Caco-2 (cell line): ENCODE measurements around the gene STRADA. TPM values are rescaled to one million over a fixed set of nuclear protein-coding genes. Genes with fewer than 3 reads are reported as not detected.

Experiments
- BruUV-seq: library from RNA; stranded (reverse); fragments of 400-500 nt; replicated peaks from 2 replicates; lab custom pipeline; 2021; lab: Mats Ljungman, UMichigan
- CTCF ChIA-PET: fragments of 300-600 bp; sonication (Branson Sonifier 250); formaldehyde crosslinking; loops from one replicate; lab custom pipeline; 2022; ENCODE audit warnings: antibody characterized with exemption; lab: Charles Lee
- POLR2A ChIA-PET: fragments of 300-600 bp; sonication (Branson Sonifier 250); formaldehyde crosslinking; loops from one replicate; lab custom pipeline; 2022; ENCODE audit warnings: antibody characterized with exemption; lab: Charles Lee
- DNase-seq, 2 experiments: peaks; one replicate each; pipeline versions ENCODE4 v3.0.0 to v3.0.0-alpha.2; 2020 to 2022
- H3K27me3 ChIP-seq: replicated peaks from 2 replicates; pipeline ENCODE4 v1.6.0; 2011; ENCODE audit warnings: low read length; ENCODE audit not compliant: control insufficient read depth, insufficient read depth
- H3K36me3 ChIP-seq: 2 replicates; pipeline ENCODE4 v1.5.1; 2011; ENCODE audit warnings: low read length; ENCODE audit not compliant: control insufficient read depth, insufficient read depth
- H3K4me1 ChIP-seq: fragments of 250-450 bp; sonication (Bioruptor Pico); 2 replicates; pipeline ENCODE4 v1.5.1; 2020; ENCODE audit warnings: mild to moderate bottlenecking
- H3K4me3 ChIP-seq: 2 replicates; pipeline ENCODE4 v1.5.1; 2011; ENCODE audit warnings: low read depth, mild to moderate bottlenecking, control low read depth, low read length
- H3K9me3 ChIP-seq: fragments of 250-450 bp; sonication (Bioruptor Pico); 2 replicates; pipeline ENCODE4 v1.5.1; 2020; ENCODE audit warnings: mild to moderate bottlenecking, moderate library complexity
- H3K27ac Mint-ChIP-seq: one replicate; pipeline ENCODE4 v1.8.0; 2022; ENCODE audit warnings: mixed read lengths; ENCODE audit not compliant: unreplicated experiment
- H3K27me3 Mint-ChIP-seq: one replicate; pipeline ENCODE4 v1.8.0; 2022; ENCODE audit warnings: mixed read lengths; ENCODE audit not compliant: insufficient read depth, unreplicated experiment
- H3K36me3 Mint-ChIP-seq: one replicate; pipeline ENCODE4 v1.8.0; 2022; ENCODE audit warnings: mild to moderate bottlenecking, mixed read lengths; ENCODE audit not compliant: insufficient read depth, unreplicated experiment
- H3K4me1 Mint-ChIP-seq: one replicate; pipeline ENCODE4 v1.8.0; 2022; ENCODE audit warnings: low read depth, mixed read lengths; ENCODE audit not compliant: unreplicated experiment
- H3K4me3 Mint-ChIP-seq: one replicate; pipeline ENCODE4 v1.8.0; 2022; ENCODE audit warnings: mild to moderate bottlenecking, moderate library complexity, mixed read lengths; ENCODE audit not compliant: unreplicated experiment
- H3K9me3 Mint-ChIP-seq: one replicate; pipeline ENCODE4 v1.8.0; 2022; ENCODE audit warnings: mixed read lengths; ENCODE audit not compliant: unreplicated experiment
- intact Hi-C: fragments of 100-400 bp; cut with micrococcal nuclease; formaldehyde crosslinking; loops from one replicate; pipeline ENCODE4 v1.10.0; 2022; ENCODE audit not compliant: unreplicated experiment
- total RNA-seq: library from RNA; stranded (reverse); gene quantifications from 2 replicates; pipeline ENCODE4 v1.2.3, GENCODE V29; 2022
- TF ChIP-seq, protein P1 (sequence below), 2 experiments: fragments of 200-600 bp in 1 of 2; IDR thresholded peaks; 1 replicate in 1 of 2; 2 replicates in 1 of 2; pipeline versions ENCODE4 v1.5.1 to v1.8.0; 2011 to 2022; ENCODE audit warnings: antibody characterized with exemption in 1 of 2, control low read depth in 1 of 2, inconsistent platforms in 1 of 2, low read depth in 1 of 2, low read length in 1 of 2, mild to moderate bottlenecking in 1 of 2, moderate library complexity in 1 of 2; ENCODE audit not compliant: insufficient read depth in 1 of 2, severe bottlenecking in 1 of 2, unreplicated experiment in 1 of 2

Gene STRADA
- total RNA-seq, 1 experiment from 2014 or later = 23.4 TPM

DNA sequence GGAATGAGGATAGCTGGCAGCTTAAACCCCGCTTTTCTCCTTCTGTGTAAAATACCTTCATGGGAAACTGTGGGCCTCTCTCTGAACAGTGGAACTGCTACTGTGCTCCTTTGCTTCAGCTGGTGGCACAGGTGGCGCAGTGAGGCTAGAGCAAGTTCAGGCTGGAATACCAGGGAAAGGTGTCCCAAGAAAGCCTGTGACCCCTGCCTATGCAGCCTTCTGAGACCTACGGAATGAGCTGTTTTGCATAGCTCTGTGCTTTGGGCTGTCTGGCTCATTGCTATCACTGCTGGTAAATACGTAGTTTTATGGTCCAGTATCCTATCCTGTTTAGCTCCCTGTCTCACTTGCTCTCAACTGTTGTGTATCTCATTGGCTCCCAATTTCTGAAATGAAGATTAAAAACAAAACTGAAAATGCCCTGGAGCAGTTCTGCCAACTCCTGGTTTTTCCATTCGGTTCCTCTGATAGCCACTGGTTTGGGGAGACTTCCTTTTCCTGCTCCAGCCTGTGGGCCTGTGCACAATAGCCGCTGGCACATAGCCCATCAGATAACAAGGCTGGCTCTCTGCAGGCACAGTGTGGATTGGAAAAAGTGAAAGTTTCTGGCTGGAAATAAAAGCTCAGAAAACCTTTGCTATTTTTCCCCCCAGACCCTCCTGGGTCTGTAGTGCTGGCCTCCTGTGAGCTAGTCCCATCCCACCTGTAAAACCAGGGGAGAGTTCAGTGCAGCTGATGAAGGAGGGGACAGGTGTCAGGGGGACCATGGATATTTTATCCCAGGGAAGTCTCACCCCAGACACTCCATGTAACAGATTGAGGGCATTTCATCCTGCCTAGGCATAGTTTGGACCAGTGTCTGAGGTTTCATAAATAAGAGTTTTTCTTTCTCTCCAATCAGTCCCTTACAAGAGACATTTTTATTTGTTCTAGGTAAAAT lies 65.7 kb downstream of the STRADA start:
- H3K9me3 ChIP-seq = no peaks in the 10 kb centered on the region
- no peaks in the 10 kb centered on the region for H3K9me3 Mint-ChIP-seq
- H3K4me3 Mint-ChIP-seq = no peak overlapping the region
- no peaks in the 10 kb centered on the region for H3K27me3 ChIP-seq
- H3K36me3 Mint-ChIP-seq = no peaks in the 10 kb centered on the region
- peaks cover 7% of the 10 kb centered on the region for H3K4me1 Mint-ChIP-seq
- DNase-seq = no peak
- no peaks in the 10 kb centered on the region for H3K27me3 Mint-ChIP-seq
- no peak overlapping the region for H3K4me3 ChIP-seq
- 0 out of 2 replicates have a peak, but pooled peaks cover 4% of the 10 kb centered on the region for H3K4me1 ChIP-seq
- POLR2A ChIA-PET = no interaction called here
- no peak overlapping the region for H3K27ac Mint-ChIP-seq
- no TSS peak for BruUV-seq
- TF ChIP-seq, protein P1, sequence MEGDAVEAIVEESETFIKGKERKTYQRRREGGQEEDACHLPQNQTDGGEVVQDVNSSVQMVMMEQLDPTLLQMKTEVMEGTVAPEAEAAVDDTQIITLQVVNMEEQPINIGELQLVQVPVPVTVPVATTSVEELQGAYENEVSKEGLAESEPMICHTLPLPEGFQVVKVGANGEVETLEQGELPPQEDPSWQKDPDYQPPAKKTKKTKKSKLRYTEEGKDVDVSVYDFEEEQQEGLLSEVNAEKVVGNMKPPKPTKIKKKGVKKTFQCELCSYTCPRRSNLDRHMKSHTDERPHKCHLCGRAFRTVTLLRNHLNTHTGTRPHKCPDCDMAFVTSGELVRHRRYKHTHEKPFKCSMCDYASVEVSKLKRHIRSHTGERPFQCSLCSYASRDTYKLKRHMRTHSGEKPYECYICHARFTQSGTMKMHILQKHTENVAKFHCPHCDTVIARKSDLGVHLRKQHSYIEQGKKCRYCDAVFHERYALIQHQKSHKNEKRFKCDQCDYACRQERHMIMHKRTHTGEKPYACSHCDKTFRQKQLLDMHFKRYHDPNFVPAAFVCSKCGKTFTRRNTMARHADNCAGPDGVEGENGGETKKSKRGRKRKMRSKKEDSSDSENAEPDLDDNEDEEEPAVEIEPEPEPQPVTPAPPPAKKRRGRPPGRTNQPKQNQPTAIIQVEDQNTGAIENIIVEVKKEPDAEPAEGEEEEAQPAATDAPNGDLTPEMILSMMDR (IDR thresholded peaks at IDR 0.05; ENCODE audit: insufficient read depth in 1 of 2, low read depth in 1 of 2, low read length in 1 of 2, severe bottlenecking in 1 of 2, unreplicated experiment in 1 of 2) = no peak
- H3K36me3 ChIP-seq = no peaks in the 10 kb centered on the region
- CTCF ChIA-PET = interaction anchor here (0.9 to 1.5 kb wide), 2 partner anchors 20 to 269 kb away, joined by 3 read pairs; no protein-coding TSS in a partner anchor
- intact Hi-C loops = no loop called here

DNA sequence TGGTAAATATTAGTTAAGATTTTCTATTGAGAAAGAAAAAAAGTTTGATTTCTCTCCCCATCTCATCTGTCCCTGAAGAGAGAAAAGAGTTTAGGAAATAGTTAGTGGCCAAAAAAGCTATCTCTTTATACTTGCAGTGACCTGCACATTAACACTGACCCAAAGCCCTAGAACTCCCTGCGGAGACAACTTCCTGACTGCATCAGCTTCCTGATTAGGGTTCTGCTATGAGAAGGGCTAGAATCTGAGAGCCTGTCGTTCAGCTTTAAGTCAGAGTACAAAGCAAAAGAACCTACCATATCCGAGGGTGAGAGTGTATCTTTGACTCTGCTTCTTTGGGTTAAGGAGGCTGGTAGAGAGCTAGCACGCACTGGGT lies 66.4 kb downstream of the STRADA start:
- no peak overlapping the region for H3K4me3 Mint-ChIP-seq

DNA sequence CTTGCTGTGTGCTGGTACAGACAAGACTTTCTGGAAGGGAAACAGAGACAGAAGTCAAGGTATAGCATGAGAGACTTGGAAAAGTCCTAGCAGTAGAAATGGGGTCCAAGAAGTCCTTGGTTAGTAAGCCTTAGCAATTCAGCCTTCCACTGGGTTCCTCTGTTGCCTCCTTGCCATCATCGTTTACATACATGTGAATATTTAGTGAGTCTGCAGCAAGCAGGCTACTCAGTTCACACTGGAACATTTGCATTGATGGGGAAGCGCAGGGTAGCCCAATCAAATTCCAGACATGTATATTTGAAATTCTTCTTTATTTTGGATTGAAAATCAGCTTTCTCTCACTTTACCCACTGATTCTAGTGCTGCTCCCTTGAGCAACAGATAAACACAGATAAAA lies 68.7 kb downstream of the STRADA start:
- Mint-ChIP-seq H3K4me3 (no peak overlapping the region), H3K36me3 (no peaks in the 10 kb centered on the region), H3K27me3 (no peaks in the 10 kb centered on the region), H3K9me3 (no peaks in the 10 kb centered on the region), H3K27ac (no peak overlapping the region), H3K4me1 (peaks cover 7% of the 10 kb centered on the region)
- CTCF ChIA-PET = no interaction called here
- POLR2A ChIA-PET = no interaction called here
- H3K27me3 ChIP-seq = no peaks in the 10 kb centered on the region
- no peaks in the 10 kb centered on the region for H3K9me3 ChIP-seq
- BruUV-seq = no TSS peak
- H3K4me3 ChIP-seq = no peak overlapping the region
- intact Hi-C loops = no loop called here
- TF ChIP-seq, protein P1 (IDR thresholded peaks at IDR 0.05; ENCODE audit: insufficient read depth in 1 of 2, low read depth in 1 of 2, low read length in 1 of 2, severe bottlenecking in 1 of 2, unreplicated experiment in 1 of 2) = no peak
- 0 out of 2 replicates have a peak, but pooled peaks cover 4% of the 10 kb centered on the region for H3K4me1 ChIP-seq
- H3K36me3 ChIP-seq = no peaks in the 10 kb centered on the region; the same call in 1 of the 2 replicates
- DNase-seq = no peak

More for the DNA sequence above, 66.4 kb downstream of the STRADA start:
- H3K9me3 Mint-ChIP-seq = no peaks in the 10 kb centered on the region
- TF ChIP-seq, protein P1 (IDR thresholded peaks at IDR 0.05; ENCODE audit: insufficient read depth in 1 of 2, low read depth in 1 of 2, low read length in 1 of 2, severe bottlenecking in 1 of 2, unreplicated experiment in 1 of 2) = no peak
- H3K27me3 ChIP-seq = no peaks in the 10 kb centered on the region
- H3K27ac Mint-ChIP-seq = no peak overlapping the region
- no peaks in the 10 kb centered on the region for H3K36me3 Mint-ChIP-seq
- ChIA-PET POLR2A (no interaction called here), CTCF (no interaction called here)
- no TSS peak for BruUV-seq
- intact Hi-C loops = no loop called here
- peaks cover 7% of the 10 kb centered on the region for H3K4me1 Mint-ChIP-seq
- no peak overlapping the region for H3K4me3 ChIP-seq
- 0 out of 2 replicates have a peak, but pooled peaks cover 4% of the 10 kb centered on the region for H3K4me1 ChIP-seq
- no peaks in the 10 kb centered on the region for H3K27me3 Mint-ChIP-seq
- DNase-seq = no peak
- no peaks in the 10 kb centered on the region for H3K36me3 ChIP-seq
- H3K9me3 ChIP-seq = no peaks in the 10 kb centered on the region
